ENCODE measurements around the gene PVRIG.
"Not testable (repeated sequence)": the region's sequence is repeated elsewhere in the genome, so short reads cannot be mapped to it uniquely, and the experiment has no call there.

The PVRIG gene

GRCh38 chr7:100195901-100196322 is 23.8 kb upstream of the PVRIG start:
- not testable (repeated sequence) for DNase-seq

GRCh38 chr7:100198266-100198665 is 21.5 kb upstream of the PVRIG start:
- DNase-seq = no peak

- DNase-seq = no peak
Measured at GRCh38 chr7:100200693-100201092, 19.1 kb upstream of the PVRIG start.

- no peak for DNase-seq
Measured at GRCh38 chr7:100204454-100204853, 15.3 kb upstream of the PVRIG start.

- no peak for DNase-seq
Measured at GRCh38 chr7:100208911-100209408, 10.8 kb upstream of the PVRIG start.

- no peak for DNase-seq
Measured at GRCh38 chr7:100209493-100209892, 10.3 kb upstream of the PVRIG start.

GRCh38 chr7:100210805-100211204 is 8.9 kb upstream of the PVRIG start:
- no peak for DNase-seq

- no peak for DNase-seq
Measured at GRCh38 chr7:100211342-100211780, 8.4 kb upstream of the PVRIG start.

- DNase-seq = no peak
Measured at GRCh38 chr7:100212631-100213286, 7.0 kb upstream of the PVRIG start.

GRCh38 chr7:100213672-100214071 is 6.1 kb upstream of the PVRIG start:
- DNase-seq = no peak

- DNase-seq = not testable (repeated sequence)
Measured at GRCh38 chr7:100214356-100214755, 5.4 kb upstream of the PVRIG start.

GRCh38 chr7:100215895-100216294 is 3.9 kb upstream of the PVRIG start:
- DNase-seq = no peak

- peak; percentile 74 for DNase-seq
Measured at GRCh38 chr7:100217934-100218333, 1.8 kb upstream of the PVRIG start.

- DNase-seq = no peak
Measured at GRCh38 chr7:100219271-100219737, 445 bp upstream of the PVRIG start.

GRCh38 chr7:100220586-100221230 is 959 bp downstream of the PVRIG start:
- DNase-seq = no peak

GRCh38 chr7:100221231-100221718 is 1.5 kb downstream of the PVRIG start:
- DNase-seq = no peak

GRCh38 chr7:100221767-100222444 is 2.2 kb downstream of the PVRIG start:
- no peak for DNase-seq

GRCh38 chr7:100222445-100223132 is 2.8 kb downstream of the PVRIG start:
- DNase-seq = no peak

- not testable (repeated sequence) for DNase-seq
Measured at GRCh38 chr7:100223376-100223927, 3.7 kb downstream of the PVRIG start.

- not testable (repeated sequence) for DNase-seq
Measured at GRCh38 chr7:100224891-100225290, 5.1 kb downstream of the PVRIG start.

GRCh38 chr7:100234660-100235317 is 15.0 kb downstream of the PVRIG start:
- DNase-seq = not testable (repeated sequence)

GRCh38 chr7:100239975-100240374 is 20.2 kb downstream of the PVRIG start:
- not testable (repeated sequence) for DNase-seq
